ENCODE measurements around the gene ENG. TPM values are rescaled to one million over a fixed set of nuclear protein-coding genes. Genes with fewer than 3 reads are reported as not detected.
A peak's percentile ranks its signal among the peaks of the same experiment; 100 is the strongest.
"Not testable (repeated sequence)": the region's sequence is repeated elsewhere in the genome, so short reads cannot be mapped to it uniquely, and the experiment has no call there.

ENG gene
- total RNA-seq, 1 donor from 2014 or later = 5.0 TPM

GRCh38 chr9:127870887-127871286 lies 16.4 kb upstream of the ENG start:
- no peak for DNase-seq (ENCODE audit: low read depth)
- H3K4me3 ChIP-seq (ENCODE audit: low read depth, low read length) = no peak overlapping the region
- TF ChIP-seq, protein P1, sequence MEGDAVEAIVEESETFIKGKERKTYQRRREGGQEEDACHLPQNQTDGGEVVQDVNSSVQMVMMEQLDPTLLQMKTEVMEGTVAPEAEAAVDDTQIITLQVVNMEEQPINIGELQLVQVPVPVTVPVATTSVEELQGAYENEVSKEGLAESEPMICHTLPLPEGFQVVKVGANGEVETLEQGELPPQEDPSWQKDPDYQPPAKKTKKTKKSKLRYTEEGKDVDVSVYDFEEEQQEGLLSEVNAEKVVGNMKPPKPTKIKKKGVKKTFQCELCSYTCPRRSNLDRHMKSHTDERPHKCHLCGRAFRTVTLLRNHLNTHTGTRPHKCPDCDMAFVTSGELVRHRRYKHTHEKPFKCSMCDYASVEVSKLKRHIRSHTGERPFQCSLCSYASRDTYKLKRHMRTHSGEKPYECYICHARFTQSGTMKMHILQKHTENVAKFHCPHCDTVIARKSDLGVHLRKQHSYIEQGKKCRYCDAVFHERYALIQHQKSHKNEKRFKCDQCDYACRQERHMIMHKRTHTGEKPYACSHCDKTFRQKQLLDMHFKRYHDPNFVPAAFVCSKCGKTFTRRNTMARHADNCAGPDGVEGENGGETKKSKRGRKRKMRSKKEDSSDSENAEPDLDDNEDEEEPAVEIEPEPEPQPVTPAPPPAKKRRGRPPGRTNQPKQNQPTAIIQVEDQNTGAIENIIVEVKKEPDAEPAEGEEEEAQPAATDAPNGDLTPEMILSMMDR (conservative IDR thresholded peaks at IDR 0.05; ENCODE audit: low read depth, low read length) = no peak

DNA sequence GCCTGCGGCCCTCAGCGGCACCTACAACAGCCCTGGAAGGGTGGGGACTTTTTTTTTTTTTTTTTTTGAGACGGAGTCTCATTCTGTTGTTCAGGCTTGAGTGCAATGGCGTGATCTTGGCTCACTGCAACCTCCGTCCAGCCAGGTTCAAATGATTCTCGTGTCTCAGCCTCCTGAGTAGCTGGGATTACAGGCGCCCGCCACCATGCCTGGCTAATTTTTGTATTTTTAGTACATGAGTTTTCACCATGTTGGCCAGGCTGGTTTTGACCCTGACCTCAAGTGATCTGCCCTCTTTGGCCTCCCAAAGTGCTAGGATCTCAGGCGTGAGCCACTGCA lies 15.7 kb upstream of the ENG start:
- DNase-seq (ENCODE audit: low read depth) = not testable (repeated sequence)

DNA sequence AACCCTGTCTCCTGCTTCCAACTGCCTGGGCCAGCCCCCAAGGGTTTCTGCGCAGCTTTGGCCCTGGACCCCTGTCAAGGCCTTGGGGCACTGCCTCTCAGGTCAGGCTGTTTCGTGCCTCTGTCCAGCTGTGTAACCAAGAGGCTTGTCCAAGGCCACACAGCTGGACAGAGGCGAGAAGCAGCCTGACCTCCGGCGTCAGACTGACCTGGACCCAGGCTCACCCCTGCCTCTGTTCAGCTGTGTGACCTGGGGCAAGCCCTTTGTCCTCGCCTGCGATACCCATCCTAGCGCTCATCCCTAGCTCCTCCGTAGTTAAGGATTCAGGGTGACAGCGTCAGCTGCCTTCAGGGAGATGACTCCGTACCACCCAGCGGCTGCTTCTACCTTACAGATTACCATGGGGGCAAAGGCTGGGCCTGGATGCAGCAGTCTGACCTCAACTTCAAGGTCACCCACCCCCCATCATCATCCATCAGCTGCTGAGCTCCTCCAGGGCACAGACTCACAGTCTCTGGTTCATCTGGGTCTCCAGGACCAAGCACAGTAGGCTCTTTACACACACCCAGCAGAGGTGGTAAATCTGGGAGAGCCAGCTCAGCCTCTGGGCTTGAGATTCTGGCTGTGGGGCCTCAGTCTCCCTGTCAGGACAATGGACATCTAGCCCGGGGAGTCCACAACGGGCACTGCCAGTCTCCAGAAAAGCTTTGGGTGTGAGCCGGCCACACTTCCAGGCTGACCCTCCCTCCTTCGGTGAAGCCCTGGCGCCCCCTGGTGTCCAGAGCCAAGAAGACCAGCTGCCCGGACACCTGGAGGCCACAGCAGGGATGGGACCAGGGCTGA lies 15.1 kb upstream of the ENG start:
- TF ChIP-seq, protein P1 (conservative IDR thresholded peaks at IDR 0.05; ENCODE audit: low read depth, low read length) = peak; percentile 91
- DNase-seq (ENCODE audit: low read depth) = no peak
- no peak overlapping the region for H3K4me3 ChIP-seq (ENCODE audit: low read depth, low read length)

More for the DNA sequence above, 15.7 kb upstream of the ENG start:
- H3K4me3 ChIP-seq (ENCODE audit: low read depth, low read length) = not testable (repeated sequence)

DNA sequence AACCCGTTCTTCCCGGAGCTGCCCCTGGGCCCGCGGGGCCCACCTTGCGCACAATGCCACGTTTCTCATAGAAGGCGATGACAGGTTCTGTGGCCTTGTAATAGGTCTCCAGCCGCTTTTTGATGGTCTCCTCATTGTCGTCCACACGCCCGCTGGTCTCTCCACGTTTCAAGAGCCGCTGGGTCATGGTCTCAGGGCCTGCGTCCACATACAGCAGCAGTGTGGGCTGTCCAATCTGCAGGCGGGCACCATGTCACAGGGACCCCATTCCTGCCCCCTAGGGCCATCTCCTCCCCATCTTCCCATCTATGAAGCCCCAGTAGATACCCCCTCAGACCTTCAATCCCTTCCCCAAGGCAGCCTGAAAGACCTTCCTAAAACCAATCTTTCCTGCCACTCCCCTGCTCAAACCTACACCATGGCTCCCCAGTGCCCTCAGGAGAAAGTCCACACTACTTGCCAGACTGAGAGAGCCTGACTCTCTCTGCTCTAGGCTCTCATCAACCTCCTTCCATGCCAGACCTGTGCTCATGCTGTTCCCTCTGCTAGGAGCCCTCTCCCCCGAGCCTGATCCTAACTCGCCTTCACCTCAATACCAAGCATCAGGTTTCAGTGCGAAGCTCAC lies 13.9 kb upstream of the ENG start:
- TF ChIP-seq, protein P1 (conservative IDR thresholded peaks at IDR 0.05; ENCODE audit: low read depth, low read length) = no peak
- H3K4me3 ChIP-seq (ENCODE audit: low read depth, low read length) = no peak overlapping the region
- no peak for DNase-seq (ENCODE audit: low read depth)

GRCh38 chr9:127867356-127868277 lies 13.2 kb upstream of the ENG start:
- no peak overlapping the region for H3K4me3 ChIP-seq (ENCODE audit: low read depth, low read length)
- TF ChIP-seq, protein P1 (conservative IDR thresholded peaks at IDR 0.05; ENCODE audit: low read depth, low read length) = no peak
- no peak for DNase-seq (ENCODE audit: low read depth)

DNA sequence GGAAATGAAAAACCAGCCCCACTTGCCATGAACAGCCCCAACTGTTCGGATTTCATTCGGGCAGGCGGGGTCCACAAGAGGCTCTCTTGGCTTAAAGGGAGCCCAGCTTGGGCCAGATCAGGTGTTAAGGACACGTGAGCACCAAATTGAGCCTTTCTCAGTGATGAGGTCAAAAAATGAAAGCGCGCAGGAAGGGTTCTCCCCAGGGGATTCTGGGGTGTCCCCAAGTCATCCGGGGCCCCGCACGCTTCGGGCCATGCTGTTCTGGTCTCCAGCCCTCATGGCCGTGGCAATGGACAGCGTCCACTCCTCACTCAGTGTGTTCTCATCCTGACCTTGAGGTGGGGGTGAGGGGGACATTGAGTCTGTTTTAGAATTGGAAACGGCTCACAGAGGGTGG lies 12.1 kb upstream of the ENG start:
- no peak for DNase-seq (ENCODE audit: low read depth)
- TF ChIP-seq, protein P1 (conservative IDR thresholded peaks at IDR 0.05; ENCODE audit: low read depth, low read length) = no peak
- no peak overlapping the region for H3K4me3 ChIP-seq (ENCODE audit: low read depth, low read length)

Data from epithelial cell of proximal tubule (primary cell).